Gastroesophageal sphincter (tissue), 4 donors: ENCODE measurements around the gene JCAD. TPM values are rescaled to one million over a fixed set of nuclear protein-coding genes. Genes with fewer than 3 reads are reported as not detected.

Experiments used
- ATAC-seq: fragments of 150-250 bp; one replicate; pipeline ENCODE4 v1.9.1; 2016; ENCODE audit warnings: mild to moderate bottlenecking, moderate library complexity
- H3K27ac ChIP-seq, 4 donors: fragments of 200-600 bp; sonication (generic) in 3 of 4; 1 replicate in 3 of 4; 2 replicates in 1 of 4; pipeline ENCODE4 v1.5.1; 2016 to 2019
- H3K27me3 ChIP-seq: fragments of 200-600 bp; sonication (generic); one replicate; pipeline ENCODE4 v1.5.1; 2019
- H3K36me3 ChIP-seq, 2 donors: fragments of 200-600 bp; sonication (generic); one replicate each; pipeline ENCODE4 v1.5.1; 2019; ENCODE audit warnings: control low read depth in 1 of 2
- H3K4me1 ChIP-seq, 3 donors: fragments of 200-600 bp; sonication (generic); 1 replicate in 2 of 3; 2 replicates in 1 of 3; pipeline ENCODE4 v1.5.1; 2016 to 2019; ENCODE audit warnings: control low read depth in 2 of 3
- H3K4me3 ChIP-seq, 2 donors: fragments of 200-600 bp; sonication (generic); one replicate each; pipeline ENCODE4 v1.5.1; 2019; ENCODE audit warnings: mild to moderate bottlenecking in 1 of 2, moderate library complexity in 1 of 2
- H3K9me3 ChIP-seq, 3 donors: fragments of 200-600 bp; sonication (generic); one replicate each; pipeline ENCODE4 v1.5.1; 2017 to 2019; ENCODE audit warnings: control low read depth in 2 of 3
- EP300 ChIP-seq: sonication (generic); formaldehyde crosslinking; IDR thresholded peaks from one replicate; pipeline ENCODE4 v1.6.1; 2017; ENCODE audit warnings: antibody characterized with exemption, mild to moderate bottlenecking
- POLR2A ChIP-seq, 2 donors: fragments of 450-650 bp; IDR thresholded peaks; one replicate each; pipeline ENCODE4 v1.6.1; 2017; ENCODE audit warnings: antibody characterized with exemption in 2 of 2, mild to moderate bottlenecking in 2 of 2, moderate library complexity in 1 of 2
- POLR2AphosphoS5 ChIP-seq: sonication (generic); formaldehyde crosslinking; IDR thresholded peaks from one replicate; pipeline ENCODE4 v1.6.1; 2017; ENCODE audit warnings: antibody characterized with exemption
- WGBS, 2 donors: methylation state at CpG; one replicate each; pipeline ENCODE4 v1.1.5; 2018; ENCODE audit warnings: low coverage in 1 of 2; 5-methylcytosine and 5-hydroxymethylcytosine counted together
- total RNA-seq, 4 donors: library from RNA; depleted of rRNA; stranded (reverse); fragments of >200 nt; gene quantifications; one replicate each; pipeline ENCODE4 v1.1.0, GENCODE V29; 2016
- TF ChIP-seq, protein P1 (sequence below), 4 experiments: fragments of 200-600 bp in 2 of 4; fragments of 450-650 bp in 2 of 4; sonication (generic) in 1 of 4; IDR thresholded peaks; one replicate each; pipeline ENCODE4 v1.5.1; 2017 to 2019; ENCODE audit warnings: antibody characterized with exemption in 4 of 4, mild to moderate bottlenecking in 2 of 4, moderate library complexity in 2 of 4

JCAD gene
- total RNA-seq, 4 donors from 2014 or later = 21.0 to 66.8 (median 48.6) TPM

DNA sequence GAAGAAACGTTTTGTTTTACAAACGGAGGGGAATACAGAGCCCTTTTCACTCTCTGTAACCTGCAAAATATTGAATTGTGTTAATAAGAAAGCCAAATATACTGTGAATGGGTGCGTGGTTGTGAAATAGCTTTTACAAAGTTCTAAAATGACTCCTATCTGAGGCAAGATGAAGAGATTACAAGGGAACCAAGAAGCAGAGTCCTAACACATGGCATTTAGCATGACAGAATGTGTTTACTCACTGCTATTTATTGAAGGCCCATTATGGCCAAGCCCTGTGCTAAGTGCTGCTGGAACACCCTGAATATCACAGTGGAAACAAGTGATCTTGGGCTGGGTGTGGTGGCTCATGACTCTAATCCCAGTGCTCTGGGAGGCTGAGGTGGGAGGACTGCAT is 12.9 kb downstream of the JCAD start:
- no peak for ATAC-seq
- no peaks in the 10 kb centered on the region for H3K9me3 ChIP-seq
- H3K4me1 ChIP-seq = peaks cover 0 to 7% (median 0%) of the 10 kb centered on the region in 3 donors
- no peak overlapping the region for H3K27ac ChIP-seq
- peaks cover 0 to 33% of the 10 kb centered on the region in 2 donors for H3K36me3 ChIP-seq
- H3K4me3 ChIP-seq = no peak overlapping the region
- H3K27me3 ChIP-seq = no peaks in the 10 kb centered on the region
- TF ChIP-seq POLR2AphosphoS5 (no peak), EP300 (no peak), POLR2A (IDR thresholded peaks at IDR 0.05) (no peak)
- TF ChIP-seq, protein P1, sequence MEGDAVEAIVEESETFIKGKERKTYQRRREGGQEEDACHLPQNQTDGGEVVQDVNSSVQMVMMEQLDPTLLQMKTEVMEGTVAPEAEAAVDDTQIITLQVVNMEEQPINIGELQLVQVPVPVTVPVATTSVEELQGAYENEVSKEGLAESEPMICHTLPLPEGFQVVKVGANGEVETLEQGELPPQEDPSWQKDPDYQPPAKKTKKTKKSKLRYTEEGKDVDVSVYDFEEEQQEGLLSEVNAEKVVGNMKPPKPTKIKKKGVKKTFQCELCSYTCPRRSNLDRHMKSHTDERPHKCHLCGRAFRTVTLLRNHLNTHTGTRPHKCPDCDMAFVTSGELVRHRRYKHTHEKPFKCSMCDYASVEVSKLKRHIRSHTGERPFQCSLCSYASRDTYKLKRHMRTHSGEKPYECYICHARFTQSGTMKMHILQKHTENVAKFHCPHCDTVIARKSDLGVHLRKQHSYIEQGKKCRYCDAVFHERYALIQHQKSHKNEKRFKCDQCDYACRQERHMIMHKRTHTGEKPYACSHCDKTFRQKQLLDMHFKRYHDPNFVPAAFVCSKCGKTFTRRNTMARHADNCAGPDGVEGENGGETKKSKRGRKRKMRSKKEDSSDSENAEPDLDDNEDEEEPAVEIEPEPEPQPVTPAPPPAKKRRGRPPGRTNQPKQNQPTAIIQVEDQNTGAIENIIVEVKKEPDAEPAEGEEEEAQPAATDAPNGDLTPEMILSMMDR (IDR thresholded peaks at IDR 0.05) = no peak
- WGBS, 2 donors = 40 to 55% methylated on average over 1 to 3 of the region's 3 CpGs

DNA sequence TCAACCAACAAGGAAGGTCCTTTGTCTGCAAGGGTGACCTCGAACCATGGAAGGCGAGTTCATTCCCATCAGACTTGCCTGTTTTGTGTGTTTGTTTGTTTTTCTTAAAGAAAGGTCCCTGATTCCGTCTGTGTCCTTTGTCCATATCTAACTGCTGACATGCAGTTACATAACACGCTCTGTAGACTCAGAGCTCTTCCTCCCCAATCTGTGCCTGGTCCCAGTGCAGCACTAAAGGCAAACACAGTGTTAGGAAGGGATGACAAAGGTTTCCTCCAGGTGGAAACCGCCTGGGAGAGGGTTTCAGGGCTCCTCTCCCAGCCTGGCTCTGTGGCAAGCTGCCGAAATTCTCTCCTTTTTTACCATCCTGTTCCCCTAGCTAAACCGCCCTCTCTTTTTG is 13.4 kb downstream of the JCAD start:
- H3K4me3 ChIP-seq = no peak overlapping the region
- ATAC-seq = no peak
- peaks cover 0 to 7% (median 0%) of the 10 kb centered on the region in 3 donors for H3K4me1 ChIP-seq
- H3K9me3 ChIP-seq = no peaks in the 10 kb centered on the region
- peaks cover 0 to 33% of the 10 kb centered on the region in 2 donors for H3K36me3 ChIP-seq
- no peak overlapping the region for H3K27ac ChIP-seq
- 77 to 88% methylated on average over 3 to 7 of the region's 7 CpGs for WGBS, 2 donors
- TF ChIP-seq POLR2AphosphoS5 (no peak), EP300 (no peak), POLR2A (IDR thresholded peaks at IDR 0.05) (no peak)
- TF ChIP-seq, protein P1 (IDR thresholded peaks at IDR 0.05) = no peak
- no peaks in the 10 kb centered on the region for H3K27me3 ChIP-seq

DNA sequence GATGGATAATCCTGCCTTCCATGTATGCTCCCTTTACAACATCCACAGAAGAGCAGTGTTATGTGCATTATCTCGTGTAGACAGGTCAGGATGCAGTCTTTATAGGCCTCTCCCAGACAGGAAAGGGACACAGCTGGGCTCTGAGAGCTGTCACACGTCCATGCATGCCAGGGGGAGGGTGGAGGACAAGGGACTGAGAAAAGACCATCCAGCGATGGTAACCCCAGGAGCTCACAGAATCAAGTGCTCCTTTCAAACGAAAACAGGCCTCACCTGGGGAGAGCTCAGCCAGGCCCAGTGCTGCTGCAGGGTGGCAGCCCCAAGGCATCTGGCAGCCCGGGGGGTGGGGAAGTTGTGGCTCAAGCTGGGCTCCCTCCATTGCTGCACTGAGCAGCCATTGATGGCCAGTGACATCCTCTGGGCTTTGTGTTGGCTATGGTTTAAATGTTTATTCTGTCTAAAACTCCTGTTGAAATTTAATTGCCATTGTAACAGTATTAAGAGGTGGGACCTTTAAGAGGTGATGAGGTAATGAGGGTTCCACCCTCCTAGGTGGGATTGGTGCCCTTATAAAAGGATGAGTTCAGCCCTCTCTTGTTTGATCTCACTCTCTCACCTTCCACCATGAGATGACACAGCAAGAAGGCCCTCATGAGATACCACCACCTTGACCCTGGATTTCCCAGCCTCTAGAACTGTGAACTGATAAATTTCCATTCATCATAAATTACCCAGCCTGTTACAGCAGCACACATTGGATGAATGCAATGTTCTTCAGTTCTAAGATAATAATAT is 15.7 kb downstream of the JCAD start:
- no peak overlapping the region for H3K27ac ChIP-seq
- peaks cover 0 to 47% of the 10 kb centered on the region in 2 donors for H3K36me3 ChIP-seq
- no peaks in the 10 kb centered on the region for H3K9me3 ChIP-seq
- H3K4me3 ChIP-seq = no peak overlapping the region
- TF ChIP-seq POLR2AphosphoS5 (no peak), EP300 (no peak), POLR2A (IDR thresholded peaks at IDR 0.05) (no peak)
- TF ChIP-seq, protein P1 (IDR thresholded peaks at IDR 0.05) = no peak
- peaks cover 0 to 6% (median 0%) of the 10 kb centered on the region in 3 donors for H3K4me1 ChIP-seq
- no peak for ATAC-seq
- 60% methylated on average over 1 of the region's 5 CpGs; no CpG with 5 or more reads in 1 of the 2 donors for WGBS, 2 donors
- no peaks in the 10 kb centered on the region for H3K27me3 ChIP-seq

DNA sequence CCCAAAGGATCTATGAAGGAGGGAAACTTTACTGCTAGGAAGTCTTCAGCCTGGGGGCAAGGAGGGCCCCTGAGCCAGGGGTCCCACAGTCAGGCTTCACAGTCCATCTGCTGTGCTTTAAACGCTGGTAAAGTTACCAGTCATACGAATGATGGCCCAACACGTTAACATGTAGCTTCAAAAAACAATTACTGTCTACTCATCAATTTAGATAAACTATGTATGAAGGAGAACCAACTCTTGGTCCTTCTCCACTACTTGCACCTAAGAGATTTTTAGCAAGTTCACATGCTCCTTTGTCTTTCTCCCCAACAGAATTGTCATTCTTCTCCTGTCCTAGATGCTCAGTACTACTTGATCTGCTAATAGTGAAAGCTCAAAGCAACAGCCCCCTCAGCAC is 16.6 kb downstream of the JCAD start:
- peak overlapping the region in 3 of 4 donors; percentile 7 to 59 (median 33) for H3K27ac ChIP-seq

More for the DNA sequence above, 16.6 kb downstream of the JCAD start:
- no peak overlapping the region for H3K4me3 ChIP-seq
- no peaks in the 10 kb centered on the region for H3K27me3 ChIP-seq
- H3K9me3 ChIP-seq = no peaks in the 10 kb centered on the region
- 80 to 84% methylated on average over 1 to 3 of the region's 3 CpGs for WGBS, 2 donors
- ATAC-seq = no peak
- H3K36me3 ChIP-seq = peaks cover 0 to 45% of the 10 kb centered on the region in 2 donors
- peaks cover 0 to 6% (median 0%) of the 10 kb centered on the region in 3 donors for H3K4me1 ChIP-seq
- no peak for TF ChIP-seq POLR2AphosphoS5
- no peak for TF ChIP-seq POLR2A (IDR thresholded peaks at IDR 0.05)
- TF ChIP-seq EP300 = no peak
- TF ChIP-seq, protein P1 (IDR thresholded peaks at IDR 0.05) = no peak
